HG02840 (cell line): ENCODE measurements around the gene GNG7.

Source experiments
- ATAC-seq: cut with Tn5 transposase; IDR thresholded peaks from one replicate; pipeline ENCODE4 v1.9.1; 2021; ENCODE audit warnings: mild to moderate bottlenecking, moderate library complexity, moderate number of reproducible peaks; ENCODE audit not compliant: unreplicated experiment, low FRiP score

GNG7 gene

DNA sequence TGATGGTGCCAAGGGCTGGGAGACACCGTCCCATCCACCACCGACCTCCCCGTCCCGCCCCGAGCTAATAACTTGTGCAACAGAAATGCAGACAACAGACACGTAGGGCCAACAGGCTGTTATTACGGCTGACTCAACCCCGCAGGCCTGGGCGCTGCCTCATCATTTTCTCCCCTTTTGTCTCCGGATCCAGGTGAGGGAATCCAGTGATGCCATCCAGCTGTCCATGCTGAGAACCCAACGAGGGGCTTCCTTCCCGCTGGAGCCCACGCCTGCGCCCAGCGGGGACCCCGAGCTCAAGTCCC, 25.1 kb upstream of the GNG7 start:
- ATAC-seq, result no peak

DNA sequence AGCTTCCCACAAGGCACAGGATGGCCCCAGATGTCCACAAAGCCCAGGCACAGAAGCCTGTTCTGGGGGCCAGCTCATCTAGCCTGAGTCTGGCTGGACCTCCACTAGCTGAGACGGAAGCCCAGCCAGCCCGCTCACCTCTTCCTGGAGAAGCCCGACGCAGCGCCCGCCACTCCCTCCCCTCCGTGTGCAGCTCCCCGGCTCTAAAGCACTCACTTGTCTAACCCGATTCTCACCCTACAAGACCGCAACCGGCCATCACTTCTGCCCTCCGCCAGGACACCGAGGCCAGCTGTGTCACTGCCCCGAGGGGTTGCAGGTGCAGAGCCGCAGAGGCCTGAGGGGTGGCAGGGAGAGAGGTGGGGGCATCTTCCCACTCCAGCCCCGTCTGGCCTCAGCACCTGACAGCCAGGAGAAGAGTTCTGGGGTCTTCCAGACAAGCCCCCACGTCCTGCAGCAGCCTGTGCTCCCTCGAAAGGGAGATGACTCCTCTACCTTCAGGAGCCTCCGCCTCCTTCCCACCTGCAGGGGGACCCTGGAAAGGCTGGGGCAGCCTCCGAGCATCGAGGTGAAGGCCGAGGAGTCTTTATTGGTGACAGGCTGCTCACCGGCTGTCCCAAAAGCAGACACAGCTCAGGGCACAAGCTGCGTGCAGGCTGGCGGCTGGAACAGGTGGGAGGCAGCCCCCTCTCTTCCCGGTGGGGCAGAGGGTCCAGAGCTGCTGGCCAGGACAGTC, 24.6 kb upstream of the GNG7 start:
- no peak for ATAC-seq

DNA sequence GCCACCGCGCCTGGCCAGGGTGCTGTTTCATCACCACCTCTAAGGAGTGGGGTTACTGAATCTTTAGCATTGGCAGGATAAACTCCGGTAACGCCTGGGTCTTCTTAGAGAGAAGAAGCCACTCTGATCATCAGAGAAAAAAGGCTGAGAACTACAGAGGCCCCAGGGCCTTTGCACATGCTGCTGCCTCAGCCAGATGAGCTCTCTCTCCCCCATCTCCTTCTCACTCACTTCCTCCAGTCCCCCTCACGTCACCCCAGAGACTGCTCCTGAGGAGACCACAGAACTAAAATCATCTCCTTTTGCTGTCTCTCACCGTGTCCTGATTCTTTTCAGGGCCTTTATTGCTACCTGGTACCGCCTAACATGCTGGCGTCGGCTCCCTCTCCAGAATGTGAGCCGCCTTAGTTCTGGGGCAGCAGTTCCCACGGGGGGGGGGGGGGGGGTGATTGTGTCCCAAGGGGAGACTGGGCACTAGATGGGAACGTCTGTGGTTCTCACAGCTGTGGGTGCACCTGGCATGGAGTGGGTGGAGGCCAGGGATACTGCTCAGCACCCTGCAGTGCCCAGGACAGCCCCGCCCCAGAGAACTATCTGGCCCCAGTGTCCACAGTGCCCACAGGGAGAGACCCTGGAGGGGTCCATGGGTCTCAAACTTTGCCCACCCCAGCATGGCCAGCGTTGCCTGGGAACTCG, 23.8 kb upstream of the GNG7 start:
- no peak for ATAC-seq

DNA sequence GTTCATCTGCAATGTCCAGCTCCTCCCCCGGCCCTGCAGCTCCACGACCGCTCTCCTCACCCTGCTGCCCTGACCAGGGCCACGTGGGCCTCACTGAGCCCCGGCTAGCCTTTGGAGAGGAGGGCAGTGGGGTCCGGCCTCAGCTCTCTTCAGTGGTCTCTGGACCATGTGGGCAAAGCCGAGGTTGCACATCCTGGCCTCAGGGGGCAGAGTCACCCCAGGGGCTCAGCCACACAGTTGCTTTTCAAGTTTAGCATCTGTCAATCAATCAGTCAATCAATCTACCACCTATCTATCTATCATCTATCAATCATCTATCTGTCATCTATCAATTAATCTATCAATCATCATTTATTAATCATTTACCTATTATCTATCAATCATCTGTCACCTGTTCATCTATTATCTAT, 21.7 kb upstream of the GNG7 start:
- ATAC-seq, result no peak

DNA sequence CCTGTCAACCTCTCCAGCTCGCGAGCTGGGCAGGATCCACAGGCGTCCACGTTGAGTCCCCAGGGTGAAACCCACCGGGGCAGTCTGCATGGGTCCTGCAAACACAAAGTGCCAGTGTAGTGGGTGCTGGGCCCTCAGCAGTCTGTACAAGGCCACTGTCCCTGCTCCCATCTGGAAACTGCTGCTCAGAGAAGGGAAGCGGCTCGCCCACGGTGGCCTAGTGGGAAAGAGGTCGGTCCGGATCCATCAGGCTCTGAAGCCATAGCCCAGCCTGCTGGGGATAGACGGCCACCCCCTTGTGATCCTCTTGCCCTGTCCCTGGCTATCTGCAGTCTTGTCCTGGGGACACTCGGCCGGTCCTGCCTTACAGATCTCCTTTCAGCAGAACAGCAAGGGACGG, 21.3 kb upstream of the GNG7 start:
- ATAC-seq, result no peak

DNA sequence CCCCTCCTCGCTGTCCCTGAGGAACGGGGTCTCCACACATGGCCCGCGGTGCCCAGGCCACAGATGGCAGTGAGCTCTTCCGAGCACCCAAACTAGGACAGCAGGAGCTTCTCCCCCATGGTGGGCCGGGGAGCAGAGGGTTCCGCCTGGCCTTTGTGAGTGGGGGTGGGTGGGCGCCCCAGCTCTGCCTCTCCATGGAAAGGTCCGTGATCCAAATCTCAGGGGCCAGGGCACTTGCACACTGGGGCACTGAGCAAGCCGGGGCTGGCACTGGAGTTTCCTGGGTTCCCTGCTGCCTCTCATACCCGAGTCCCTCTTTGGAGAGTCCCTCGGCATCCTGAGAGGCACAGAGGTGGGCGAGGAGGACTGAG, 20.8 kb upstream of the GNG7 start:
- ATAC-seq, result no peak

DNA sequence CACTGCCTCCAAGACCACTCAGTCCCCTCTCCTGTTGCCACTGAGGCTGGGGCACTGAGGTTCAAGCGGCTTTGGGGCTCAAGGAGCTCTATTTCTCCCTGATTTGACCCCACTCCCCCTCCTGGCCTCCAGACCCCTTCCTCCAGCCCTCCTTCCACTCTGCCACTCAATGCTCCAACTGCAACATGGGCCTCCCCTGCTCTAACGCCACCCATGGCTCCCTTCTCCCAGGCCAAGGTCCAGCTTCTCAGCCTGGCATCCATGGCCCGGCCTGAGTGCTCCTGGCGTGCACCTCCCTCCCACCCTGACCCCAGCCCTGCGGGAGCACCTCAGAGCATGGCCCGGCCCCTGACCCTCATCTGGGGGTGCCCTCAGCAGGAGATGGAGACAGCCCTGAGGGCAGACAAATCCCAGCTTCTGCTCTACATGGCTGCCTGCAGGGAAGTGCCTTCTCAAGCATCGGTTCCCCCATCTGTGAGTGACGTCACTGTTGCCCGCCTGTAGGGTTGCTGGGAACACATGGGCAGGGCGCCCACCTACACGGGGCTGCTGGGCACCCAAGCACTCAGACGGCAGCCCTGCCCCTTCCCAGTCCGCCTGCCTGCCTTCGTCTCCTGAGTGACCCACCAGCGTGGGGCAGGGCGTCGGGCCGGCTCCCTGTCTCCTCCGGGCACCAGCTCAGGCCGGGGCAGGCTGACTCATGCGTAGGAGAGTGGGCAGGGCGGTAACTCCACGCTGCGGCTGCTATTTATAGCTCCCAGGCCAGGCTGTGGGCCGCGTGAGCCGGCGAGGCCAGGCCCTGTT, 20.2 kb upstream of the GNG7 start:
- no peak for ATAC-seq

DNA sequence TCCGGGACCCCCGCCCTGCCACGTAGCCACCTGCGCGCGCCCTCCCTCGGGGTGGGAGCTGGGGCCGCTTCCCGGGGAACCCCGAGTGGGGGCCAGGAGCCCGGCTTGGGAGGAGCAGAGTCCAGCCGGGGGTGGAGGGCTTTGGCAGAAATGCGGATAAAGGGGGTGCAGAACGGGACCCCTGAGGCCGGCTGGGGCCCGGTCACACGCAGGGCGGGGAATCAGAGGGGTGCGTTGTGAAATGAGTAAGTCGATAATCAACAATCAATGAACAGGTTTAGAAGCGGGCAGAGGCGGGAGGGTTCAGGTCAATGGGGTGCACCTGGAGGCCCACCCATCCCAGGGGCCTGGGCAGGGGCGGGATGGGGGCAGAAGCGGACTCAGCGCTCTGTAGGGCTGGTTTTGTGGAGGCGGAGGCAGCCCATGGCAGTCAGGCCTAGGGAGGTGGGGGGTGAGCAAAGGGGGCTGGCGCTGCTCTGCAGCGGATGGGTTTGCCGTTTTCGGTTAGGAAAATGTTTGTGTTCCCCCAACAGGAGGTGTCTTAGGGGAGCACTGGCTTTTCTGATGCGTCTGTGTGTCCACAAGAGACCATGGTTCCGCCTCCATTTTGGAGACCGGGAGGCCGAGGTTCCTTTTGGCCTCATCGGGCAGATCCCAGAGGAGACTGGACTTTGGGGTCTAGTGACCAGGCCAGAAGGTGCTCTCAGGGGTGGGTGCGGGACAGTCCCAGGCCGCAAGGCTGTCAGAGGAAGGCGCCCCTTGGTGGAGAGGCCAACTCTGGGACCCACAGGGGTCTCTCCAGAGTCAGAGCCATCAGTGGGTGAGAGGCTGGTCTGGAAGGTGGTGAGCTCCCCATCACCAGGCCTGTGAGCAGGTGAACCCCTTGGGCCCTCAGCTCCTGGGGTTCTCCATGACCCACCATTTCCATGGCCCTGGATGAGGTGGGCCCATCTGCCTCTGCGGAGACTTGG, 19.4 kb upstream of the GNG7 start:
- ATAC-seq, result no peak

DNA sequence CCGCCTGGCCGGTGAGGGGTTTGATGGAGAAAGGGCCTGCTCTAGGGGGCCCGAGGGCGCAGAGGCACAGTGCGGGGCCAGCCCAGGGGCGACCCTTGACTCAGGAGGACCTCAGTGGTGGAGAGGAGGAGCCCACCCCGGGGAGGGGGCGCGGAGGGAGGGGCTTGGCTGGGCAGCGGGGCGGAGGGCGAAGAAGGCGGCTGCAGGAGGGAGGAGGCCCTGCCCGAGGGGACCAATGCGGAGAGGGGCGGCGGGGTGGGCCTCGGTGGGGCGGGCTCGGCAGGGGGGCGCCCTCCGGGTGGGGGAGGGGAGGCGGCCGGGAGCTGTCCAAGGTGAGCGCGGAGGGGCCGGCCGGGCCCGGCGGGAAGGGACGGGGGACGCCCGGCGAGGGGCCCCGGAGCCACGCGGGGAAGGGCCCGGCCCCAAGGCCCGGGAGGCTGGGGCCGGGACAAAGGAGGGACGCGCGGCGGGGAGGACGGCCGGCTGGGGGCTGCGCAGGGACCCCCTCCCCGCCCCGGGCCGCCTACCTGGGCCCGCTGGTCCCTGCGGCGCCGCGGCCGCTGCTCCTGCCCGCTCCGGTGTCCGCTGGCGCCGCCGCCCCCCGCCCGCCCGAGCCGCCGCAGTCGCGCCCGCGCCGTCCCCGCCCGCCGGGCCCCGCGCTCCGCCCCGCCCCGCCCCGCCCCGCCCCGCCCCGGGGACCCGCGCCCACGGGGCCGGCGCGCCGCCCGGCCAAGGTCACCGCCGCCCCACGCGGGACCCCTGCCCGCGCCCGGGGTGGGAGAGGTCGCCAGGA, 18.5 kb upstream of the GNG7 start, which contains the start of gene DIRAS1:
DIRAS1 (minus strand) TSS at position 596 of the 793 bp plus-strand sequence. CDS start 3,566 bp downstream, outside the sequence.
- ATAC-seq, result no peak

DNA sequence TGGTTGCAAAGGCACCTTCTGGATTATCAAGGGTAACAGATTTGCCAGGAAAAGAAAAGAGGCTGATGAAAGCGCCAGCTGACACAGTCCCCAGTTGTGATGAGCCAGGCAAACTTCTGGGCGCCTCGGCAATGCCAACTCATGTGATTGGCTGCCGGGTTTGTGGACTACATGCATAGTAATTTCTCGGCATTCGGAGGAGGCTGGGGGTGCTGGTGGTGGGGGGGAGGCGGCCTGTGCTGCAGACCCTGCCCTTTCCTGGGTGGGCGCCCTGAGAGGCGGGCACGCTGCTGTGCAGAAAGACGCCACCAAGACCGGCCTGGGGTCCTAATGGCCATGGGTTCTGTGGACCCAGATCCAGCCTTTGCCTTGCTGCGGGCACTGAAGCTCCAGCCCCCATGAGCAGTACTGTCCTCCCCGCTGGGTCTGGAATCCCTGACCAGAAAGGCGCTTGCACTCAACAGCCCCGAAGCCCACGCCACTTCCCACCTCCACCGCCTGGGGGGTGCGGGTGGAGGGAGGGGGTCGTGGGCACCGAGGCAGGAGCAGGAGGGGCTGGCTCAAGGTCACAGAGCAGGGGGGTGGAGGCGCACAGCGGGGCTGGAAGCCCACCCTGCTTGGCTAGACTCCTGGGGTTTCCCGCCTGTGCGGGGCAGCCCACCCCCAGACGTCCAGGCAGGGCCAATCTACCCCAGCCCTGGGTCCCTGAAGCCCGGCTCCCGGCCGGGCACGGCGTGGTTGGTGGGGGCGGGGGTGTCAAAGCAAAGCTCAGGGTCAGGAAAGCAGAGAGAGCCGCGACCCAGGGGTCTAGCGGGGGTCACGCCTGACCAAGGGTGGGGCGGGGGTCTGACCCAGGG, 17.7 kb upstream of the GNG7 start:
- ATAC-seq, result no peak

DNA sequence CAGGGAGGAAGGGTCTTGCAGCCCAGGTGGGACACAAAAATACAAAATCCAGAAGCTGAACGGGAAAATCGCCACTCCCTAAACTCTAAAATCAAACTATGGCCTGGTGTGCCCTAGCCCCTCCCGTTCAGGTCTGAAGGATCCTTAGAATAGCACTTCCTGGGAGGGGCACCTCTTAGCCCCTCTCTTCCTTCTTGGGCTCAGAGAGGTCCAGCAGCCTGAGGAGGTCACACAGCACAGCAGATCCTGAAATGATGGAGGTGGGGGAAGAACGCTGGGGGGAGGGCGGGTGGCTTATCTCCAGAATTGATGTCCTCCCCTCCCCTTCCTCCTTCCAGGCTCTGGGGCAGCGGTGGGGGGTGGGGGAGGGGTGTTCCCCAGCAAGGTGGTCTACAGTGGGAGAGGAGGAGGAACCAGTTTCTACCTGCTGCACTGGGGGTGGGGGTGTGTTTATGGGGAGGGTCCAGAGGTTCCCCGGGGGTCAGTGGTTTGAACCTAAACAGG, 16.8 kb upstream of the GNG7 start:
- no peak for ATAC-seq

DNA sequence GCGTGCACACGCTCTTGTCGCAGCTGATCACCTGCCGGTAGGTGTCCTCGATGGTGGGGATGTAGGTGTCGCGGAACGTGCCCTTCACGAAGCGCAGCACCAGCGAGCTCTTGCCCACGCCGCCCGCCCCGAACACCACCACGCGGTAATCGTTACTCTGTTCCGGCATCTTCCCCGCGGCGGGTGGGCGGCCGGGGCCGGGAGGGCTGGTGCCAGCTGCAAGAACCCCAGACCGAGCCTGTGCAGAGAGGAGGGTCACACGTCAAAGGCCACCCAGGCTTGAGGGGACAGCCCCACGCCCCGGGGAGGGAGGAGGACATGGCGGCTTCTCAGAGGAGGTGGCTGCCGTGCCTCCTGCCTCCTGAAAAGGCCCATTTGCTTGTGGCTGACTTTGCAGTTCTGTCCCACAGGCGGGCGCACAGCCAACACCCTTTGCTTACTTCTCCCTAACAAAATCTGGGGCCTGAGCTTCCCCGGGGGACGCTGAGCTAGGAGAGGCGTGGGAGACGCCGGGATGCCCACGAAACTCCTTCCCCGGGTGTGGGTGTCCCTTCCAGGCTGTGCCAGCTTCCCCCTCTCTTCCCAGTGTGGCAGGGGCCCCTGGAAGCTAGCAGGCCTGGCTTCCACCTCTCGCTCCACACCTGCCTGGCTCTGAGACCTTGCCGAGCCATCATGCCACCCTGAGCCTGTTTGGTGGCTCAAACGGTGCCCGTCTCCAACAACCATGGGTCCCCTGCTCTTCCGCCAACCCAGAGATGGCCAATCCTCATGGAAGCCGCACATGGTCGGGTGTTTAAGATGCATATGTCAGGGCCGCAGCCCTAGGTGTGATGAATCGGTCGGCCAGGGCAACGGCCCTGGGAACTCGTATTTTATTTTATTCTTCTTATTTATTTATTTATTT, 15.4 kb upstream of the GNG7 start:
- no peak for ATAC-seq

DNA sequence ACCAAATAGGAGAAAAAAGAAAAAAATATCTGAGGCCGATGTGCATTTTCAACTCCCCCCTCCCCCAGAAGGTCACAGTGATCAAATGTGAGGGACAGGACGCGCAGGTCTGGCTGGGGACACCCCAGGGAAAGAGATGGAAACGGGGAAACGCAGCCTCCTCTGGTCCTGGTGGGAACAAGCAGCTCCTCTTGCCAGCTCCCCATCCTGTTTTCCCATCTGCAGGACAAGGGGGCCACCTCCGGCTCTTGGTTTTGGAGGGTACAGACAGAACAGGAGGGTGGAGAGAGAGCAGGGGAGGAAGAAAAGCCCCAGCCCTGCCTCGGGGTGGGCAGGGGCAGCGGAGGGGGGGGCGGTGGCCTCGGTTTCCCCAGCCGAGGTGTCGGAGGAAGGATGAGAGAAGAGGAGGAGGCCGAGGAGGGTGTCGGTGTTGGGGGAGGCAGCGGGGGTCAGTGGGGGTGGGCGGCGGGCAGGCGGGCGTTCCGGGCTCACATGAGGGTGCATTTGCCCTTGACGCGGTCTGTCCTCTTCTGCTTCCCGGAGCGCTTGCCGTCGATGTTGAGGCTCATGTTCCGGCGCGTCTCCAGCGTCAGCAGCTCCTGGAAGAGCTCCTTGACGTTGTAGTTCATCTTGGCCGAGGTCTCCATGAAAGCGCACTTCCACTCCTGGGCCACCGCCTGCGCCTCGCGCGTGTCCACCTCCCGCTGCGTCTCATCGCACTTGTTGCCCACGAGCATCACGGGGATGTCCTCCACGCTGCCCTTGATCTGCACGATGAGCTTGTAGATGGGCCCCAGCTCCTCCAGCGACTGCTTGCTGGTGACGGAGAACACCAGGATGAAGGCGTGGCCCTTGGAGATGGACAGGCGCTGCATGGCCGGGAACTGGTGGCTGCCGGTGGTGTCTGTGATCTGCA, 14.5 kb upstream of the GNG7 start:
- ATAC-seq, result no peak

DNA sequence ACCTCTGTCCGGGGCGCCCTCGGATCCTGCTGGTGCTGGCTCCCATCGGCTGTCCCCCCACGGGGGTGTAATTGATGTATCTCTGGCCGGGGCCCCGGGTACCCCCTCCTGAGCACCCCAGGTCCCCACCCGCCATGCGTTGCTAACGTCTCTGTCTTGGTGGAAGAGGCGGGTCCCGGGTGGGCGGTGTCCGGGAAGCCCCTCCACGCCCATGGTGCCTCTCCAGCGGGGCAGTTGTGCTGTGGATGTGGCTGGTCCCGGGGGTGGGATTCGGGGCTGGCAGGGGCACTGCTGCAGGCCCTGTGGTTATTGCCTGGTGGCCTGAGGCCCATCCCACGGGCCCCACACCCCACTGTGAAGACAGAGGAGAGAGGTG, 13.8 kb upstream of the GNG7 start:
- no peak for ATAC-seq

DNA sequence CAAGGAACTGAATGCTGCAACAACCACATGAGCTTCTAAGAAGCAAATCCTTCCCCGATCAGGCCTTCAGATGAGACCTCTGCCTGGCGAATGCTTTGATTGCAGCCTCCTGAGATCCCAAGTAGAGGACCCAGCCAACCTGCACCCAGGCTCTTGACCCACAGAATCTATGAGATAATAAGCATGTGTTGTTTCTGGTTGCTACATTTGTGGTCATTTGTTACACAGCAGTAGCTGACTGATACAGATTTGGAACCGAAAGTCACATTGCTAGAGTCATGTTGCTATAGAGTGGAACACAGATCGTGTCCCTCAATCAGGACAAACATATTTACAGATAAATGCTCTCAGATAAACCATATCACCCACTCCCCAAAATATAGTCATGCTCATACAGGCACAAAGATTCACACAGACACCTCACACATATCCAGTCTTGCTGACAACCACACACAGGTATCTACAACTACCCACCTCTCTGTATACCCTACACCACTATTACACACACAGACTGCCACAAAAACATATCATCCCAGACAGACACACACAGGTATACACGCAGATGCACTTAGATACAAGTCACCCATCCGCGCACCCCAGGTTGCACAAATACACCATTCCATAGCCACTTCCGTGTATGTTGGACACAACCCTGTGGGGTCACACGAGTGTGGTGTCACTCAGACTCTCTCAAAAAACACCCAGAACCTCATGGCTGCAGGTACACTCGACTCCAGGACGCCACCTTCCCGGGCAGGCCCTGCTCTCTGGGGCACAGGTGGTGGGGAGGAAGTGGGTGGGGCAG, 13.2 kb upstream of the GNG7 start:
- no peak for ATAC-seq
